Left colon (tissue), 2 donors: Measurements from ENCODE around the gene C10orf62. TPM values are rescaled to one million over a fixed set of nuclear protein-coding genes. Genes with fewer than 3 reads are reported as not detected.
"Not testable (repeated sequence)": the region's sequence is repeated elsewhere in the genome, so short reads cannot be mapped to it uniquely, and the experiment has no call there.

Experiments used
- ATAC-seq: fragments of 200-7000 bp; cut with Tn5 transposase; one replicate; pipeline ENCODE4 v1.9.1; 2020; ENCODE audit warnings: mild to moderate bottlenecking, moderate library complexity
- DNase-seq, 2 donors: peaks; one replicate each; pipeline ENCODE4 v3.0.0-alpha.2; 2020
- intact Hi-C, 2 donors: fragments of 100-400 bp; cut with DNase I in 1 of 2; cut with micrococcal nuclease in 1 of 2; formaldehyde crosslinking; loops; one replicate each; pipeline versions ENCODE4 v1.11.2 to v1.14.0; 2022; cut with DNase I, micrococcal nuclease
- total RNA-seq, 2 donors: library from RNA; stranded (reverse); fragmentation: NEBNext Ultra II Directional; extraction: Animal tissue kit (Norgen Biotek cat#: 25700); gene quantifications; one replicate each; pipeline ENCODE4 v1.2.1, GENCODE V29; 2021
- donor health status: DM: no; HTN: no; CAD: no.
- donor health status: DM: yes; HTN: yes; CAD: no.

C10orf62 gene
- total RNA-seq, 2 donors from 2014 or later, result not detected

GRCh38 chr10:97601268-97602215, 12.0 kb downstream of the C10orf62 start:
- intact Hi-C loops, result no loop called here
- ATAC-seq, result no peak
- no peak for DNase-seq

- intact Hi-C loops, result no loop called here
- no peak for ATAC-seq
- DNase-seq, result no peak
These were observed 17.6 kb downstream of the C10orf62 start for GRCh38 chr10:97607095-97607636.

- intact Hi-C loops, result no loop called here
- no peak for ATAC-seq
These were observed 19.6 kb downstream of the C10orf62 start for GRCh38 chr10:97608991-97609561.

GRCh38 chr10:97611473-97611872, 22.0 kb downstream of the C10orf62 start:
- intact Hi-C loops, result no loop called here
- DNase-seq (no peak), ATAC-seq (no peak)

More at GRCh38 chr10:97608991-97609561, 19.6 kb downstream of the C10orf62 start:
- no peak for DNase-seq

- intact Hi-C loops, result no loop called here
- DNase-seq (no peak), ATAC-seq (peak; percentile 73)
These were observed 22.9 kb downstream of the C10orf62 start for GRCh38 chr10:97612386-97612785.

- ATAC-seq (no peak), DNase-seq (no peak)
- intact Hi-C loops, result no loop called here
These were observed 28.8 kb downstream of the C10orf62 start for GRCh38 chr10:97618285-97618684.

- ATAC-seq, result no peak
- DNase-seq, result no peak
- intact Hi-C loops, result no loop called here
These were observed 29.2 kb downstream of the C10orf62 start for GRCh38 chr10:97618733-97619132.

GRCh38 chr10:97623277-97623676, 33.8 kb downstream of the C10orf62 start:
- no peak for ATAC-seq
- no peak for DNase-seq
- intact Hi-C loops, result no loop called here

- intact Hi-C loops, result no loop called here
- ATAC-seq, result no peak
These were observed 38.2 kb downstream of the C10orf62 start for GRCh38 chr10:97627731-97628130.

GRCh38 chr10:97628228-97628627, 38.7 kb downstream of the C10orf62 start:
- ATAC-seq, result no peak
- intact Hi-C loops, result no loop called here
- DNase-seq, result no peak

More at GRCh38 chr10:97627731-97628130, 38.2 kb downstream of the C10orf62 start:
- no peak for DNase-seq

- intact Hi-C loops, result no loop called here
- DNase-seq, result no peak
- no peak for ATAC-seq
These were observed 39.8 kb downstream of the C10orf62 start for GRCh38 chr10:97629289-97629688.

- no peak for DNase-seq
- no peak for ATAC-seq
- intact Hi-C loops, result no loop called here
These were observed 41.6 kb downstream of the C10orf62 start for GRCh38 chr10:97631098-97631497.

- ATAC-seq (peak; percentile 100), DNase-seq (peak; percentile 91 to 93)
- intact Hi-C loops, result no loop called here
These were observed 43.7 kb downstream of the C10orf62 start, which contains the start of gene MORN4 for GRCh38 chr10:97632949-97633884. TSS of gene MORN4 (minus strand) at chr10:97633500. CDS start at chr10:97619653, 13,847 bp downstream.

GRCh38 chr10:97633921-97634320, 44.4 kb downstream of the C10orf62 start:
- intact Hi-C loops, result no loop called here
- ATAC-seq (peak; percentile 63), DNase-seq (peak in 1 of 2 donors; percentile 24)

- intact Hi-C loops, result no loop called here
- ATAC-seq, result no peak
- DNase-seq, result no peak
These were observed 46.1 kb downstream of the C10orf62 start for GRCh38 chr10:97635577-97635976.

GRCh38 chr10:97639090-97639489, 49.6 kb downstream of the C10orf62 start:
- ATAC-seq, intact Hi-C loops, DNase-seq: not testable (repeated sequence)

- intact Hi-C loops, result no loop called here
- ATAC-seq (peak; percentile 99), DNase-seq (peak; percentile 99)
These were observed 50.8 kb downstream of the C10orf62 start, which contains the start of gene PI4K2A for GRCh38 chr10:97640174-97640867. TSS of gene PI4K2A (plus strand) at chr10:97640671. CDS start at chr10:97640743, 72 bp downstream.
